ENCODE data around the gene CFAP161.

- TF ChIP-seq EZH2phosphoT487 (IDR thresholded peaks at IDR 0.05; ENCODE audit: insufficient read depth, low read depth) (no peak), EZH2 (IDR thresholded peaks at IDR 0.05; ENCODE audit: insufficient read depth, poor library complexity, severe bottlenecking) (no peak)
These were observed 20.8 kb upstream of the CFAP161 start for GRCh38 chr15:81113204-81113657.

Data from GM23248 (cell line).